ENCODE measurements around the gene FAM43A. TPM values are rescaled to one million over a fixed set of nuclear protein-coding genes. Genes with fewer than 3 reads are reported as not detected.

FAM43A gene
- total and polyA plus RNA-seq, 9 of the 15 experiments (the other 6 are each of a cell fraction or from before 2014, with no cell fraction given) = 0.03 to 1.2 (median 0.21) TPM

DNA sequence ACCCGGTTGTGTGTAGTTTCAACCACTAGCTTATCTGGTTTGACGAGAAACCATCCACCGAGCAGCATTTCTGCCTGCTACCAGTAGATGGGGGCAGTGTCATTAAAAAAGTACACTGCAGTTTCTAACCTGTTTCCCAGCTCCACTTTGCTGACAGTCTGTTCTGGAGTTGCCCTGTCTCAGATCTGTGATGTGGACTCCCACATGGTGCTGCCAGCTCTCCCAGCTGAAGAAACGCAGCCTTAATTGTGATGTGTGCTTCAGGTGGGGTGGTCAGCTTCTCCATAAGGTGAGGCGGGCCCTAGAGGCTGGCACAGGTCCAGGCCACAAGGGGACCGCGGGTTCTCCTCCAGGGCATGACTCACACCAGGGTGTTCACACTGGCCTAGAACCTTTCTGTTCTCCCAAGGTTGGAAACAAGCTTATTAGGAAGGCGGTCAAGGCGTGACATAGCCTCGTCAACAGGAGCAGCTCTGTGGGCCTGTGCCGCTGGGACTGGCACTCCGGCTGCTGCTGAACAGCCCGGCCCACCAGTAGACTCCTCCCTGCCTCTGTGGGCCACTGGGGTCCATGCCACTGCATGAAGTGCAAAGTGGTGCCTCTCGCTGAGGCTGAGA is 2.9 kb upstream of the FAM43A start (continued):
- TF ChIP-seq, protein P1, sequence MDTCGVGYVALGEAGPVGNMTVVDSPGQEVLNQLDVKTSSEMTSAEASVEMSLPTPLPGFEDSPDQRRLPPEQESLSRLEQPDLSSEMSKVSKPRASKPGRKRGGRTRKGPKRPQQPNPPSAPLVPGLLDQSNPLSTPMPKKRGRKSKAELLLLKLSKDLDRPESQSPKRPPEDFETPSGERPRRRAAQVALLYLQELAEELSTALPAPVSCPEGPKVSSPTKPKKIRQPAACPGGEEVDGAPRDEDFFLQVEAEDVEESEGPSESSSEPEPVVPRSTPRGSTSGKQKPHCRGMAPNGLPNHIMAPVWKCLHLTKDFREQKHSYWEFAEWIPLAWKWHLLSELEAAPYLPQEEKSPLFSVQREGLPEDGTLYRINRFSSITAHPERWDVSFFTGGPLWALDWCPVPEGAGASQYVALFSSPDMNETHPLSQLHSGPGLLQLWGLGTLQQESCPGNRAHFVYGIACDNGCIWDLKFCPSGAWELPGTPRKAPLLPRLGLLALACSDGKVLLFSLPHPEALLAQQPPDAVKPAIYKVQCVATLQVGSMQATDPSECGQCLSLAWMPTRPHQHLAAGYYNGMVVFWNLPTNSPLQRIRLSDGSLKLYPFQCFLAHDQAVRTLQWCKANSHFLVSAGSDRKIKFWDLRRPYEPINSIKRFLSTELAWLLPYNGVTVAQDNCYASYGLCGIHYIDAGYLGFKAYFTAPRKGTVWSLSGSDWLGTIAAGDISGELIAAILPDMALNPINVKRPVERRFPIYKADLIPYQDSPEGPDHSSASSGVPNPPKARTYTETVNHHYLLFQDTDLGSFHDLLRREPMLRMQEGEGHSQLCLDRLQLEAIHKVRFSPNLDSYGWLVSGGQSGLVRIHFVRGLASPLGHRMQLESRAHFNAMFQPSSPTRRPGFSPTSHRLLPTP (IDR thresholded peaks at IDR 0.05; ENCODE audit: borderline replicate concordance, extremely low read depth, insufficient read length) = no peak
- TF ChIP-seq NR2F6 (CRISPR knock-in tag; IDR thresholded peaks at IDR 0.05) (no peak), SMARCE1 (IDR thresholded peaks at IDR 0.05) (peak; percentile 52; the same call in 1 of the 2 replicates), ZNF707 (CRISPR knock-in tag; conservative IDR thresholded peaks at IDR 0.05) (no peak), ZNF668 (CRISPR knock-in tag; IDR thresholded peaks at IDR 0.05) (no peak), HNRNPLL (IDR thresholded peaks at IDR 0.05; ENCODE audit: low read depth, low read length, poor library complexity, severe bottlenecking) (no peak), RBM17 (IDR thresholded peaks at IDR 0.05; ENCODE audit: borderline replicate concordance, low read depth, low read length) (no peak), ZKSCAN8 (CRISPR knock-in tag; IDR thresholded peaks at IDR 0.05) (no peak), MCM7 (IDR thresholded peaks at IDR 0.05) (no peak), CTCF (IDR thresholded peaks at IDR 0.05 in 2 of 3, conservative IDR thresholded peaks at IDR 0.05 in 1 of 3; ENCODE audit: insufficient read depth in 2 of 3, low read depth in 1 of 3, low read length in 3 of 3) (peak; percentile 86 to 97 (median 90)), KLF6 (CRISPR knock-in tag; IDR thresholded peaks at IDR 0.05; ENCODE audit: borderline replicate concordance) (no peak), DLX4 (CRISPR knock-in tag; IDR thresholded peaks at IDR 0.05) (no peak), L3MBTL2 (IDR thresholded peaks at IDR 0.05) (peak; percentile 51; the same call in 1 of the 2 replicates), ARID4B (CRISPR knock-in tag; IDR thresholded peaks at IDR 0.05) (no peak)
- TF ChIP-seq, protein P2, sequence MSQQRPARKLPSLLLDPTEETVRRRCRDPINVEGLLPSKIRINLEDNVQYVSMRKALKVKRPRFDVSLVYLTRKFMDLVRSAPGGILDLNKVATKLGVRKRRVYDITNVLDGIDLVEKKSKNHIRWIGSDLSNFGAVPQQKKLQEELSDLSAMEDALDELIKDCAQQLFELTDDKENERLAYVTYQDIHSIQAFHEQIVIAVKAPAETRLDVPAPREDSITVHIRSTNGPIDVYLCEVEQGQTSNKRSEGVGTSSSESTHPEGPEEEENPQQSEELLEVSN (IDR thresholded peaks at IDR 0.05; ENCODE audit: borderline replicate concordance in 1 of 2, extremely low read depth in 1 of 2, insufficient read depth in 1 of 2, insufficient read length in 1 of 2, low read depth in 1 of 2, low read length in 1 of 2, poor library complexity in 1 of 2, severe bottlenecking in 1 of 2) = no peak

All from K562 (cell line).